K562 (cell line): Measurements from ENCODE around the gene RPL29.

Source experiments
- BRCA1 ChIP-seq, 2 experiments: fragments of 450-650 bp in 1 of 2; sonication (generic) in 1 of 2; formaldehyde crosslinking in 1 of 2; IDR thresholded peaks; 2 replicates each; pipeline versions ENCODE4 v1.5.0 to v1.6.1; 2017 to 2020; ENCODE audit warnings: mild to moderate bottlenecking in 1 of 2, missing genetic modification reagents in 1 of 2
- EZH2 ChIP-seq: IDR thresholded peaks from 2 replicates; pipeline ENCODE4 v1.6.1; 2012; ENCODE audit warnings: low read depth, mild to moderate bottlenecking, inconsistent platforms, low read length, borderline replicate concordance
- HIVEP1 ChIP-seq: fragments of 250-450 bp; sonication (Bioruptor Pico); IDR thresholded peaks from 2 replicates; pipeline ENCODE4 v1.4.0; 2020; ENCODE audit warnings: mild to moderate bottlenecking
- KAT2B ChIP-seq: IDR thresholded peaks from one replicate; pipeline ENCODE4 v1.6.1; 2012; ENCODE audit warnings: low read depth, mild to moderate bottlenecking, control low read depth, inconsistent platforms, low read length, moderate library complexity
- KDM1A ChIP-seq, 2 experiments: fragments of 450-650 bp; IDR thresholded peaks; 2 replicates each; pipeline ENCODE4 v1.6.1; 2016; ENCODE audit warnings: mild to moderate bottlenecking in 2 of 2
- PURB ChIP-seq: sonication (generic); formaldehyde crosslinking; IDR thresholded peaks from 2 replicates; pipeline ENCODE4 v1.9.0; 2021; ENCODE audit warnings: low read depth, mild to moderate bottlenecking, missing genetic modification reagents
- RCOR1 ChIP-seq, 2 experiments: IDR thresholded peaks; 2 replicates each; pipeline ENCODE4 v1.6.1; 2012; ENCODE audit warnings: low read depth in 2 of 2, low read length in 2 of 2, borderline replicate concordance in 1 of 2, improper control_type of control experiment in 1 of 2
- SETDB1 ChIP-seq: IDR thresholded peaks from one replicate; pipeline ENCODE4 v1.6.1; 2012; ENCODE audit warnings: low read length, control low read depth, inconsistent platforms
- ZFP30 ChIP-seq: fragments of 250-450 bp; sonication (Bioruptor Pico); IDR thresholded peaks from 2 replicates; pipeline ENCODE4 v1.8.0; 2022; ENCODE audit warnings: moderate library complexity, mild to moderate bottlenecking, inconsistent platforms, borderline replicate concordance
- ZFX ChIP-seq: sonication (generic); formaldehyde crosslinking; IDR thresholded peaks from 2 replicates; pipeline ENCODE4 v1.8.0; 2022; ENCODE audit warnings: mild to moderate bottlenecking, missing genetic modification reagents, moderate library complexity
- TF ChIP-seq, protein P1 (sequence below), 2 experiments: IDR thresholded peaks; 2 replicates each; pipeline ENCODE4 v1.6.1; 2012; ENCODE audit warnings: improper control_type of control experiment in 2 of 2, low read depth in 2 of 2, low read length in 2 of 2, borderline replicate concordance in 1 of 2

DNA sequence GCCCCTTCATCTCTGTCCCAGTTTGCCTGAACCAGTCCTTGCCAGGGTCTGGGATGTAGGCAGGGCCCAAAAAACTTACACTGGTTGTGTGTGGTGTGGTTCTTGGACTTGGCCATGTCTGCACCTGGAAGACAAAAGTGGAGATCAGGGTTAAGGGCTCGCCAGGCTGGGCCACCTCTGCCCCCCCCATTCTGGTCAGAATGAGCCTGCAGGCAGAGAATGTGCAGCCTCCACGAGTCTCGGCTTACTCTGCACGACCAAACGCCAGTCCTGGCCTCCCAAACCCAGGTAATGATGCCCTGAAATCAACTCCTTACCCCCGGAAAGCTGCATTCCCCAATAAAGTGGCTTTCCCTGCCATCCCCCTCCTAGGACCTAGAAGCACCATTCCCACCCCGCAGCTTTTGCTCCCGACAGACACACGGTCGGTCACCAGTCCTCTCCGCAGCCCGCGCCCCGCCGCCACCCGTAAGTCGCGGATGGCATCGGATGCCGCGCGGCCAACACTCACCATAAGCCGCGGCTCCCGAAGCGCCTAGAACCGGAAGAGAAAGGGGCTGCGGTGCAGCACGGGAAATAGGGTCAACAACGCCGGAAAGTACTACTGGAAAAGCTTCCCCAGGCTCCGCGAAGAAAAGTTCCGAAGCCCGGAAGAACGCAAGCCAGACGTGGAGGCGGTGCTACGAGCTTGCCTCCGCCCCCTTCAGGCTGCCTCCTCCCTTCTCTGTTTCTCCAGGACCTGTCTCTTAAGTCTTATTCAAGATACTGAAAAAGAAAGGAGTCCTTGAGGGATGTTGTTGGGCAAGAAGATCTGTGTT is at the start of gene RPL29:
- TF ChIP-seq, protein P1, sequence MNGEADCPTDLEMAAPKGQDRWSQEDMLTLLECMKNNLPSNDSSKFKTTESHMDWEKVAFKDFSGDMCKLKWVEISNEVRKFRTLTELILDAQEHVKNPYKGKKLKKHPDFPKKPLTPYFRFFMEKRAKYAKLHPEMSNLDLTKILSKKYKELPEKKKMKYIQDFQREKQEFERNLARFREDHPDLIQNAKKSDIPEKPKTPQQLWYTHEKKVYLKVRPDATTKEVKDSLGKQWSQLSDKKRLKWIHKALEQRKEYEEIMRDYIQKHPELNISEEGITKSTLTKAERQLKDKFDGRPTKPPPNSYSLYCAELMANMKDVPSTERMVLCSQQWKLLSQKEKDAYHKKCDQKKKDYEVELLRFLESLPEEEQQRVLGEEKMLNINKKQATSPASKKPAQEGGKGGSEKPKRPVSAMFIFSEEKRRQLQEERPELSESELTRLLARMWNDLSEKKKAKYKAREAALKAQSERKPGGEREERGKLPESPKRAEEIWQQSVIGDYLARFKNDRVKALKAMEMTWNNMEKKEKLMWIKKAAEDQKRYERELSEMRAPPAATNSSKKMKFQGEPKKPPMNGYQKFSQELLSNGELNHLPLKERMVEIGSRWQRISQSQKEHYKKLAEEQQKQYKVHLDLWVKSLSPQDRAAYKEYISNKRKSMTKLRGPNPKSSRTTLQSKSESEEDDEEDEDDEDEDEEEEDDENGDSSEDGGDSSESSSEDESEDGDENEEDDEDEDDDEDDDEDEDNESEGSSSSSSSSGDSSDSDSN (IDR thresholded peaks at IDR 0.05; ENCODE audit: borderline replicate concordance in 1 of 2, low read depth in 2 of 2, low read length in 2 of 2) = no peak
- TF ChIP-seq PURB (CRISPR knock-in tag) (no peak), ZFP30 (CRISPR knock-in tag) (no peak), SETDB1 (no peak), KDM1A (IDR thresholded peaks at IDR 0.05) (no peak), ZFX (CRISPR knock-in tag) (peak; percentile 74), HIVEP1 (no peak), RCOR1 (IDR thresholded peaks at IDR 0.05; ENCODE audit: borderline replicate concordance in 1 of 2, low read depth in 2 of 2, low read length in 2 of 2) (peak in 1 of 2 experiments; percentile 32; a peak in 1 of 4 replicates), KAT2B (no peak), BRCA1 (IDR thresholded peaks at IDR 0.05) (no peak), BRCA1 (CRISPR knock-in tag; IDR thresholded peaks at IDR 0.05) (no peak), EZH2 (no peak)
